Measurements from ENCODE around the gene TCFL5. TPM values are rescaled to one million over a fixed set of nuclear protein-coding genes. Genes with fewer than 3 reads are reported as not detected.

The TCFL5 gene
- total and polyA plus RNA-seq, 2 donors (not counting 3 experiments of a cell fraction or from before 2014, with no cell fraction given) = 4.4 to 11.1 TPM

- ChIA-PET POLR2A (no interaction called here), CTCF (no interaction called here)
- FAIRE-seq (no peak), DNase-seq (ENCODE audit: low read depth, low spot score) (no peak)
- Histone ChIP-seq H3K79me2 (ENCODE audit: control insufficient read depth, insufficient read depth, low read length) (no peaks in the 10 kb centered on the region), H3K4me1 (ENCODE audit: control insufficient read depth, extremely low read depth, insufficient read depth, low read length) (no peaks in the 10 kb centered on the region), H3K27ac (ENCODE audit: insufficient read depth, low read depth, low read length) (no peak overlapping the region), H3K27me3 (ENCODE audit: control insufficient read depth in 2 of 2, insufficient read depth in 2 of 2, low read length in 2 of 2) (no peaks in the 10 kb centered on the region), H4K20me1 (replicated peaks; ENCODE audit: control insufficient read depth, extremely low read depth, insufficient read depth, low read length) (no peaks in the 10 kb centered on the region), H3K4me2 (ENCODE audit: insufficient read depth, low read length) (no peak overlapping the region), H3K9me3 (replicated peaks; ENCODE audit: control insufficient read depth, insufficient read depth, low read length) (no peaks in the 10 kb centered on the region), H2AFZ (ENCODE audit: low read depth, low read length) (no peak overlapping the region), H3K9ac (replicated peaks; ENCODE audit: extremely low read depth, insufficient read depth, low read length) (no peak overlapping the region), H3K4me3 (replicated peaks in 1 of 3; ENCODE audit: insufficient read depth in 1 of 3, low read depth in 1 of 3, low read length in 3 of 3) (no peak overlapping the region), H3K36me3 (ENCODE audit: control insufficient read depth in 2 of 2, extremely low read depth in 1 of 2, insufficient read depth in 2 of 2, low read length in 2 of 2) (no peaks in the 10 kb centered on the region), H3K9me1 (replicated peaks; ENCODE audit: control insufficient read depth, extremely low read depth, insufficient read depth, low read length) (no peaks in the 10 kb centered on the region)
- BruUV-seq (replicated peaks) = no TSS peak
- intact Hi-C loops (cut with micrococcal nuclease) (no loop called here), dilution Hi-C loops (cut with MboI; ENCODE audit: extremely low pct_ligation_motif_present, low sequenced_read_pairs) (no loop called here)
- TF ChIP-seq GATA2 (IDR thresholded peaks at IDR 0.05; ENCODE audit: insufficient read depth, insufficient read length, low read depth, low read length) = no peak
- no peak for TF ChIP-seq MYC (IDR thresholded peaks at IDR 0.05; ENCODE audit: low read depth, low read length)
- TF ChIP-seq POLR2A (IDR thresholded peaks at IDR 0.05; ENCODE audit: low read depth, low read length) = no peak
- no peak for TF ChIP-seq EZH2 (IDR thresholded peaks at IDR 0.05; ENCODE audit: borderline replicate concordance, low read depth, low read length, severe bottlenecking)
- no peak for TF ChIP-seq FOS (IDR thresholded peaks at IDR 0.05; ENCODE audit: borderline replicate concordance, insufficient read depth, low read length)
- TF ChIP-seq MAX (IDR thresholded peaks at IDR 0.05; ENCODE audit: insufficient read depth, insufficient read length) = no peak
- TF ChIP-seq JUN (IDR thresholded peaks at IDR 0.05; ENCODE audit: borderline replicate concordance, insufficient read depth, insufficient read length, low read depth) = no peak
- no peak for TF ChIP-seq CTCF (IDR thresholded peaks at IDR 0.05; ENCODE audit: extremely low read depth in 1 of 2, insufficient read depth in 1 of 2, low read depth in 1 of 2, low read length in 2 of 2)
- no peak for TF ChIP-seq POLR2AphosphoS5 (IDR thresholded peaks at IDR 0.05; ENCODE audit: insufficient read depth, low read depth, low read length)
Measured at GRCh38 chr20:62827311-62828038, 34.1 kb downstream of the TCFL5 start.

Data from endothelial cell of umbilical vein (primary cell).